Activated naive CD4-positive, alpha-beta T cell treated with anti-CD3 and anti-CD28 coated beads, Interleukin-2, amount 50 U/mL, for 24 hours (primary cell): ENCODE results near the gene RFX8.
"Not testable (repeated sequence)": the region's sequence is repeated elsewhere in the genome, so short reads cannot be mapped to it uniquely, and the experiment has no call there.

ENCODE experiments used
- H3K27ac Mint-ChIP-seq: one replicate; pipeline ENCODE4 v1.8.0; 2021; ENCODE audit warnings: mild to moderate bottlenecking, mixed read lengths
- H3K27me3 Mint-ChIP-seq: one replicate; pipeline ENCODE4 v1.8.0; 2021; ENCODE audit warnings: mixed read lengths
- H3K36me3 Mint-ChIP-seq: one replicate; pipeline ENCODE4 v1.8.0; 2021; ENCODE audit warnings: mixed read lengths
- H3K4me1 Mint-ChIP-seq: one replicate; pipeline ENCODE4 v1.8.0; 2021; ENCODE audit warnings: mixed read lengths
- H3K4me3 Mint-ChIP-seq: one replicate; pipeline ENCODE4 v1.8.0; 2021; ENCODE audit warnings: mild to moderate bottlenecking, mixed read lengths
- H3K9me3 Mint-ChIP-seq: one replicate; pipeline ENCODE4 v1.8.0; 2021; ENCODE audit warnings: mixed read lengths

Gene RFX8

DNA sequence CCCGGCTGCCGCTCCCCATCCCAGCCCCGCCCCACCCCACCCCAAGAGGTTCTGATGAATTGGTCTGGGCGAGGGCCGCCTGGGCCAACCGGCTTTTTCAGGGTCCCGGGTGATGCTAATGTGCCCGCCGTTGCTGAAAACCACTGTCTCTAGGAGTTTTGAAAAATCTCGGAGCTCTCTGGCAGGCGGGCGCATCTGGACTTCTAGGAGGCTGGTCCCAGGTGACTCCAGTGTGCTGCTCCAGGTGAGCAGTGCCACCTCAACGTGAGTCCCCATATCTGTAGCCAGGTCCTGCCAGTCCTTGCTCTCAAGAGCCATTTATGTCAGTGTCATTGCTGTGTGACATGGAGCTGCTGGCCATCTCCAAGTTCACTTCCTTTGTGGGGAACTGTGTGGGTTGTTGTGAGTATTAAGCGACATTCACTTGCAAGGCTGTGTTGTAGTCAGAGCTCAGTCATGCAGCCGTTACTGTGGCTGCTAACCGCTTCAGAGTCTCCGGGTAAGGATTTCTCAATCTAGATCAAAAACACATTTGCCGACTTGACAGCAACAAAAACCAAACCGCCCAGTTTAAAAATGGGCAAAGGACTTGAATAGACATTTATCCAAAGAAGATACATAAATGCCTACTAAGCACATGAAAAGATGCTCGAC, at the start of gene RFX8:
TSS of gene RFX8 (minus strand) at position 382 of the 654 bp plus-strand sequence. CDS start 8,264 bp downstream, outside the sequence.
- Mint-ChIP-seq H3K4me3 (peak within 1 kb of the TSS; percentile 82), H3K9me3 (no peaks in the 10 kb centered on the region), H3K36me3 (no peaks in the 10 kb centered on the region), H3K27me3 (no peaks in the 10 kb centered on the region), H3K4me1 (peaks cover 13% of the 10 kb centered on the region), H3K27ac (no peak within 1 kb of the TSS)

GRCh38 chr2:101521487-101521886, 46.6 kb upstream of the RFX8 start:
- Mint-ChIP-seq H3K9me3 (peaks cover 6% of the 10 kb centered on the region), H3K36me3 (no peaks in the 10 kb centered on the region), H3K4me1 (peaks cover 34% of the 10 kb centered on the region), H3K27ac (no peak overlapping the region), H3K4me3 (no peak overlapping the region), H3K27me3 (no peaks in the 10 kb centered on the region)

DNA sequence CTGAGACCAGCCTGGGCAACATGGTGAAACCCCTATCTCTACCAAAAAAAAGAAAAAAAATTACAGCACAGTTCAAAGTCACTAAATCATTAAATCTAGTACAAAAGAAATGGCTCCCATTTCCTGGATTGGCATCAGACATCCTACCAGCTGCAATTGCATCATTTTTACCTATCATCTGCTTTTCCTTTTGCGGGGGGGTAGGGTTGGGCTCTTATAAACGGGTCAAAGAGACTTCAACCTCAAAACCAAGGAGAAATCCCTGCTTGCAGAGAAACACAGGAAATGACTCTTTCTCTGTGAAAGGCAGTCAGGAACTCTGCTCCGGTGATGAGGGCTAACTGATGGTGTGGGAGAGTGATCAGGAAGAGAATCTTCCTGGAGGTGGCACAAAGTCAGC, 45.3 kb upstream of the RFX8 start:
- H3K9me3 Mint-ChIP-seq = peaks cover 6% of the 10 kb centered on the region
- no peak overlapping the region for H3K4me3 Mint-ChIP-seq
- H3K4me1 Mint-ChIP-seq = peaks cover 43% of the 10 kb centered on the region
- no peak overlapping the region for H3K27ac Mint-ChIP-seq
- no peaks in the 10 kb centered on the region for H3K27me3 Mint-ChIP-seq
- no peaks in the 10 kb centered on the region for H3K36me3 Mint-ChIP-seq

GRCh38 chr2:101518578-101519492, 43.9 kb upstream of the RFX8 start:
- Mint-ChIP-seq H3K9me3 (peaks cover 11% of the 10 kb centered on the region), H3K27me3 (no peaks in the 10 kb centered on the region), H3K4me3 (no peak overlapping the region), H3K36me3 (peaks cover 3% of the 10 kb centered on the region), H3K4me1 (peaks cover 49% of the 10 kb centered on the region), H3K27ac (no peak overlapping the region)

DNA sequence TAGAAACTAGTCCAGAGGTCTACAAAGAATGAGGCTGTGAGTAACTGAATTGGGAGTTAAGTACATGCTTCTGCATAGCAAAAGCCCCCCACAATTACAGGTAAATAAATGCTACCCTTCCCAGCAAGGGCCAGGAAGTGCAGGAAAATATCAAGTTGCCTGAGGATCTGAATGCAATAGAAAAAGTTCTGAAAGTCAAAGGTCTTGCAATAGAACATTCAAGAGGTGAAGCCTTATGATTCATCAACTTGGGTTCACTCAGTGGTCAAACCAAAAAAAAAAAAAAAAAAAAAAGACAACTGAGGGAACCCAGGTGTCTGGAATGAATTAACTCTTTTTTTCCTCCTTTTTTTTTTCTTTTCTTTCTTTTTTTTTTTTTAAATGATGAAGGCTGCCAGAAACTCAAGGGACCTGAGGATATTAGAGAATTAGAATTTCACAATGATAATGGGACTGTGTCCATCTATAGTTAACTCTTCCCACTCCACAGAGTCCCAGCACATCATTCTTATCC, 42.9 kb upstream of the RFX8 start:
- H3K27ac Mint-ChIP-seq = no peak overlapping the region
- no peak overlapping the region for H3K4me3 Mint-ChIP-seq
- peaks cover 3% of the 10 kb centered on the region for H3K36me3 Mint-ChIP-seq
- peaks cover 49% of the 10 kb centered on the region for H3K4me1 Mint-ChIP-seq
- H3K9me3 Mint-ChIP-seq = peaks cover 11% of the 10 kb centered on the region
- H3K27me3 Mint-ChIP-seq = no peaks in the 10 kb centered on the region

DNA sequence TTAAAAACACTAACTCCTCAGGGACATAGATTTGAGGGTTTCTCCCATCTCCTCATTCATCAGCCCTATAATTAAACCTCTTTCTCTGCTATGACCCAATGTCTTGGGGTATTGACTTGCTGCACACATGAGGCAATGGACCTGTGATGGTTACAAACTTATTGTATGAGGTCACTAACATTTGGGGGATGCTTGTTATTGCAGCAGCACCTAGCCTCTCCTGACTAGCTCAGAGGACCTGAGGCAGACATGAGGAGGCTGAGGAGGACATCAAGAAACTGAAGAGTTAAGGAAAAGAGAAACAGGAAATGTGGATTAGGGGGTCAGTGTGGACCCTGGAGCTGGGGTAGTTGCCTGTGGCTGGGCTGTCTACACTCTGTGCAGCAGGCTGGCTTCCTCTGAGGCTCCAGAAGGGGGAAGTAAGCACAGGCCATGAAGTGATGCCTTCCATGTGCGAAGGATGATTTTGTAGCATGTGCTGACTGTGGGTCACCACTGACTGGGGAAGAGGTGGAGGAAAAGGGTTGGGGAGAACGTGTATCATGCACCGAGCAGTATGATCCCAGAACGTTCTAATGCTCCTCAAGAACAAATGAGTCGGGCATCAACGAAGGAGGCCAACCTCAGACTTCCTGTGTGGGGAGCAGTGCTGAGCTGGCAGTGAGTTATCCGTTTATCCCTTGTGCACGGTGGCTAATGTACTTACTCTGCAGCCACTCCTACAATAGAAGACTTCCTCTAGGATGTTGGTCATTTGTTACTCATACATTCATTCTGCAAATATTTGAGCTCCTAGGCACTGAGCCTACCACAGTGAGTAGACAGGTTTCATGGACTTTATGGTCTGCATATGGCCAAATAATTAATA, 42.1 kb upstream of the RFX8 start:
- Mint-ChIP-seq H3K27ac (peak overlapping the region; percentile 79), H3K4me1 (peaks cover 49% of the 10 kb centered on the region), H3K36me3 (peaks cover 3% of the 10 kb centered on the region), H3K27me3 (no peaks in the 10 kb centered on the region), H3K9me3 (peaks cover 11% of the 10 kb centered on the region), H3K4me3 (no peak overlapping the region)

DNA sequence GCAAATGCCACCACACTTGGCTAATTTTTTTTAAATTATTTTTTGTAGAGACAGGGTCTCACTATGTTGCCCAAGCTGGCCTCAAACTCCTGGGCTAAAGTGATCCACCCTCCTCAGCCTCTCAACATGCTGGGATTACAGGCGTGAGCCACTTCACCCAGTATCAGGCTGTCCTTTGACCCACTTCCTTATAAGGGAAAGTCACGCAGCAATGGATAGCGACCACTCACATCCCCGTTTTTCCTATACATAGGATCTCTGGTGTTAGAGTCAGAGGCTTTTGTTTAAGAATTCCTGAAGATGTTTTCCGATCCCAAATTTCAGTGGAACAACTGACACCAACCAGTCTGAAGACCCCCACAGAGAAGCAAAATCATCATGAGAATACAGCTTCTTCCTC, 41.4 kb upstream of the RFX8 start:
- peak overlapping the region; percentile 79 for H3K27ac Mint-ChIP-seq
- H3K36me3 Mint-ChIP-seq = peaks cover 3% of the 10 kb centered on the region
- peaks cover 11% of the 10 kb centered on the region for H3K9me3 Mint-ChIP-seq
- H3K4me1 Mint-ChIP-seq = peaks cover 49% of the 10 kb centered on the region
- H3K4me3 Mint-ChIP-seq = no peak overlapping the region
- H3K27me3 Mint-ChIP-seq = no peaks in the 10 kb centered on the region

GRCh38 chr2:101515477-101515876, 40.6 kb upstream of the RFX8 start:
- H3K9me3 Mint-ChIP-seq = peaks cover 11% of the 10 kb centered on the region
- no peak overlapping the region for H3K27ac Mint-ChIP-seq
- H3K4me1 Mint-ChIP-seq = peaks cover 46% of the 10 kb centered on the region
- peaks cover 3% of the 10 kb centered on the region for H3K36me3 Mint-ChIP-seq
- H3K27me3 Mint-ChIP-seq = no peaks in the 10 kb centered on the region
- no peak overlapping the region for H3K4me3 Mint-ChIP-seq

DNA sequence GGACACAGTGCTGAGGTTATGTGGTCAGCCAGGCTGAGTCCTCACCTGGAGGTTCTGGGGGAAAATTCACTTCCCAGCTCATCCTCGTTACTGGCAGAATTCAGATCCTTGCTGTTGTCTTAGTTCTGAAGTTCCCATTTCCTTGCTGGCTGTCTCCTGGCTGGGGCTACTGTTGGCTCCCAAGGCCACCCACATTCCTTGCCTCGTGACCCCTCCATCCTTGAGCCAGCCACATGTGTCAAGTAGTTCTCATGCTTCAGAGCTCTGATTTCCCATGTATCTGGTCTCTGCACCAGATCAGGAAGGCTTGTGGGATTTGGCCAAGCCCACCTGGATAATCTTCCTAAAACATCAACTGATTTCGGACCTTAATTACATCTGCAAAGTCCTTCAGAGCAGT, 38.1 kb upstream of the RFX8 start:
- H3K9me3 Mint-ChIP-seq = peaks cover 11% of the 10 kb centered on the region
- H3K27ac Mint-ChIP-seq = no peak overlapping the region
- no peaks in the 10 kb centered on the region for H3K27me3 Mint-ChIP-seq

DNA sequence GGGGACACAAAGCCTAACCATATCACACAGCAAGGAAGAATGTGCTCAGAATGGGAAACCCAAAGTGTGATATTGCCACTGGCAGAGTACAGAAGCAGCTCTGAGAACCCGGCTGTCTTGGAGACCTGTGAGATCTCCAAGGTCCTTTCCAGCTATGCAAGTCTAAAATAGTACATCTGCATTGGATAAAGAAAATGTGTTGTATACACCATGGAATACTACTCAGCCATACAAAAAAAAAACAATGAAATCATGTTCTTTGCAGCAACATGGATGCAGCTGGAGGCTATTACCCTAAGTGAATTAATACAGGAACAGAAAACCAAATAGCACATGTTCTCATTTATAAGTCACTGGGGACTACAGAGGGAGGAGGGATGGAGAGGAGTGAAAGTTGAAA, 36.5 kb upstream of the RFX8 start:
- Mint-ChIP-seq H3K27ac (no peak overlapping the region), H3K36me3 (peaks cover 3% of the 10 kb centered on the region), H3K4me1 (peaks cover 13% of the 10 kb centered on the region), H3K9me3 (peaks cover 5% of the 10 kb centered on the region), H3K4me3 (no peak overlapping the region), H3K27me3 (no peaks in the 10 kb centered on the region)

More for the DNA sequence above, 38.1 kb upstream of the RFX8 start:
- peaks cover 3% of the 10 kb centered on the region for H3K36me3 Mint-ChIP-seq
- H3K4me1 Mint-ChIP-seq = peaks cover 29% of the 10 kb centered on the region
- no peak overlapping the region for H3K4me3 Mint-ChIP-seq

DNA sequence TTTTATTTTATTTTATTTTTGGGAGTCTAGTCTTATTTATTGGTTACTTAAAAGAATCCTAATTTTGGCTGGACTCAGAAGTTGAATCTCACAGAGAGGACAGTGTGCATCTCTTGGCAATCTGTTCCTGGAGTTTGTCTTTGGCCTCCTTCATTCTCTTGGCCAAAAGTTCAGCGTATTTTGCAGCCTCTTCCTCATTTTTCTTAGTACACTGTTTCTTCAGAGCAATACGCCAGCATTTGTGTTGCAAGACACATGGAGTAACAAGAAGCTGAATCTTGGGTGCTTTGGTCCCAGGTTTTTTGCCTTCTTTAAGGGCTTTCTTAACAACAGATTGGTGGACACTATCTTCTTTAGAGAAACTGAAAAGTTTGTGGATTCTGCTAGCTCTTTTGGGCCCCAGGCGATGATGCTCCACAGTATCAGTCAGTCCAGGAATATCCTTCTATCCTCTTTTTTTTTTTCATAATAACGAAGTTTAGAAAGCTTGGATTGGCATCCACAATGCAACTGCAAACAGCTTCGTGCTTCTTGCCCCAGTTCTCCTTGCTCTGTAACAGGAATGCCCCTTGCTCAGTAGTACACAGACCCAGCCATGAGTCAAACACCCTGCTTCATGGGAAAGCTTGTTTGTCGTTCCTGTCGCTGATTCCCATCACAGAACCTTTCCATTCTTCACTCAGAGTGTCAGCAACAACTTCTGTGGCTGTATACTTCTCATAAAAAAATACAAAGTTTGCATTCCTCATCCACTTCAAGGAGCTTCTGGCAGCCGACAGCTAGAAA, 34.8 kb upstream of the RFX8 start:
- no peak overlapping the region for H3K4me3 Mint-ChIP-seq
- H3K36me3 Mint-ChIP-seq = peaks cover 3% of the 10 kb centered on the region
- H3K9me3 Mint-ChIP-seq = peaks cover 4% of the 10 kb centered on the region
- peaks cover 3% of the 10 kb centered on the region for H3K4me1 Mint-ChIP-seq
- H3K27me3 Mint-ChIP-seq = no peaks in the 10 kb centered on the region
- H3K27ac Mint-ChIP-seq = no peak overlapping the region

DNA sequence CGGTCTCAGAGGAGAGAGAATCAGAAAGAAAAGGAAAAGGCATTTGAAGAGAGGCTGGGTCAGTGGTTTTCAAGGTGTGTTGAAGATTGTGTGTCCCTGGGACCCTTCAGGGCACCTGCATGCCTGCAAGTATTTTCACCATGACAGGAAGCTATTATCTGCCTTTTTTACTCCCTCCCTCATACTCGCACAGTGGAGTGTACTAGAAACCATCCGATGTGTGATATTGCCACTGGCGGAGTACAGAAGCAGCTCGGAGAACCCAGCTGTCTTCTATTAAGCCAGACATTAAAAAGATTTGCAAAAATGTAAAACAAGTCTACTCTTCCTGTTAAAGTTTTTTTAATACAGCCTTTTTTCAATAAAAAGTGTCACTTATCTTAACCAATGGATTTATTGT, 33.7 kb upstream of the RFX8 start:
- Mint-ChIP-seq H3K27me3 (no peaks in the 10 kb centered on the region), H3K4me1 (no peaks in the 10 kb centered on the region), H3K27ac (no peak overlapping the region), H3K4me3 (no peak overlapping the region), H3K36me3 (no peaks in the 10 kb centered on the region), H3K9me3 (no peaks in the 10 kb centered on the region)

GRCh38 chr2:101505276-101505675, 30.4 kb upstream of the RFX8 start:
- H3K9me3 Mint-ChIP-seq, H3K4me3 Mint-ChIP-seq, H3K27ac Mint-ChIP-seq, H3K27me3 Mint-ChIP-seq, H3K36me3 Mint-ChIP-seq: not testable (repeated sequence)
- peaks cover 15% of the 10 kb centered on the region for H3K4me1 Mint-ChIP-seq

DNA sequence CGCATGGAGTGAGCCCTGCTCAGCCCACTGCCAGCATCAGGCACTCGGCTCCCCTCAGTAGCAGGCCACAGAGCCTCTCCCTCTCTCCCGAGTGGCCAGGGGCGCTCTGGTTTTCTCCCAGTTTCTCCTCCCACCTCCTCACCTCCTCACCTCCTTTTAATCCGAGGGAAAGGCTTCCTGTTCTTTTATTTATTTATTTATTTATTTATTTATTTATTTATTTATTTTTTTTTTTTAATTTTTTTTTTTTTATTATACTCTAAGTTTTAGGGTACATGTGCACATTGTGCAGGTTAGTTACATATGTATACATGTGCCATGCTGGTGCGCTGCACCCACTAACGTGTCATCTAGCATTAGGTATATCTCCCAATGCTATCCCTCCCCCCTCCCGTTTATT, 29.8 kb upstream of the RFX8 start:
- H3K36me3 Mint-ChIP-seq, H3K4me3 Mint-ChIP-seq, H3K27me3 Mint-ChIP-seq, H3K27ac Mint-ChIP-seq, H3K9me3 Mint-ChIP-seq: not testable (repeated sequence)
- H3K4me1 Mint-ChIP-seq = peaks cover 15% of the 10 kb centered on the region

DNA sequence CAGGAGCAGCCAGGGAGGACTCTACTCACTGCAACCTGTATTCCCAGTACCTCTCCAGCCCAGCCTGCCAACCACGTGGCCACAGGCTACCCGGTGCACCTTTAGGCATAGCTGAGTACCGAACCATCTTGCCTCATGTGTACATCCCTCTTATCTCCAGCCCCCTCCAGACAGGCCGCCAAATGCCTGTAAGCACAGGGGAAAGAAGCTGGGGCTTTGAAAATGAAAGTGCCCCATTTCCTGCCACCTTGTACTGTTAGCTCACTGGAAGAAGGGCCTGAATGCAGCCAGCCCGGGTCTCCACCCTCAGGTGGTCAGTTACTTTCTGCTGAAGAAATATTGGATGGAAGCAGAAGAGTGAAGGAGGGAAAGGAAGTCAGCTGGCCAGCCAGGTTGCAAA, 27.2 kb upstream of the RFX8 start:
- no peak overlapping the region for H3K4me3 Mint-ChIP-seq
- no peaks in the 10 kb centered on the region for H3K27me3 Mint-ChIP-seq
- no peaks in the 10 kb centered on the region for H3K36me3 Mint-ChIP-seq
- H3K4me1 Mint-ChIP-seq = peaks cover 15% of the 10 kb centered on the region
- H3K27ac Mint-ChIP-seq = no peak overlapping the region
- H3K9me3 Mint-ChIP-seq = no peaks in the 10 kb centered on the region
